PFSK-1 (cell line): ENCODE results near the gene MCRIP1.

Experiments used
- POLR2AphosphoS5 ChIP-seq: IDR thresholded peaks from 2 replicates; pipeline ENCODE4 v1.6.1; 2012; ENCODE audit warnings: low read depth, mild to moderate bottlenecking, control low read depth, low read length, moderate library complexity
- REST ChIP-seq, 2 experiments: IDR thresholded peaks; 2 replicates each; pipeline versions ENCODE4 v1.6.1 to v1.8.0; 2011 to 2012; ENCODE audit warnings: low read depth in 2 of 2, low read length in 2 of 2, control low read depth in 1 of 2, inconsistent platforms in 1 of 2, mild to moderate bottlenecking in 1 of 2, moderate library complexity in 1 of 2; ENCODE audit not compliant: insufficient read depth in 1 of 2
- SIN3A ChIP-seq: IDR thresholded peaks from 2 replicates; pipeline ENCODE4 v1.6.1; 2012; ENCODE audit warnings: mild to moderate bottlenecking, low read length, moderate library complexity, borderline replicate concordance; ENCODE audit not compliant: insufficient read depth
- TAF1 ChIP-seq: IDR thresholded peaks from 2 replicates; pipeline ENCODE4 v1.6.1; 2012; ENCODE audit warnings: low read length, control low read depth, borderline replicate concordance; ENCODE audit not compliant: insufficient read depth

GRCh38 chr17:81832608-81833159, 407 bp downstream of the MCRIP1 start:
- no peak for TF ChIP-seq TAF1
- no peak for TF ChIP-seq POLR2AphosphoS5
- no peak for TF ChIP-seq REST (IDR thresholded peaks at IDR 0.05; ENCODE audit: insufficient read depth in 1 of 2, low read depth in 2 of 2, low read length in 2 of 2)
- no peak for TF ChIP-seq SIN3A
